Panc1 (cell line): ENCODE results near the gene NCKAP5. TPM values are rescaled to one million over a fixed set of nuclear protein-coding genes. Genes with fewer than 3 reads are reported as not detected.

Experiments
- ATAC-seq: fragments of 200-7000 bp; cut with Tn5 transposase; 2 replicates; pipeline ENCODE4 v1.9.1; 2020; ENCODE audit warnings: mild to moderate bottlenecking, moderate library complexity
- BruUV-seq: library from RNA; stranded (reverse); fragments of 400-500 nt; replicated peaks from 2 replicates; lab custom pipeline; 2021; lab: Mats Ljungman, UMichigan
- CTCF ChIA-PET: fragments of 300-600 bp; sonication (Branson Sonifier 250); formaldehyde crosslinking; loops from one replicate; lab custom pipeline; 2022; ENCODE audit warnings: antibody characterized with exemption; lab: Charles Lee
- POLR2A ChIA-PET: fragments of 300-600 bp; sonication (Branson Sonifier 250); formaldehyde crosslinking; loops from one replicate; lab custom pipeline; 2022; ENCODE audit warnings: antibody characterized with exemption; lab: Charles Lee
- DNase-seq: peaks from one replicate; pipeline ENCODE4 v3.0.0-alpha.2; 2010; ENCODE audit warnings: low read depth, low spot score
- H3K27ac ChIP-seq: 2 replicates; pipeline ENCODE4 v1.5.1; 2011; ENCODE audit warnings: mild to moderate bottlenecking, low read length, inconsistent platforms
- H3K27me3 ChIP-seq: fragments of 200-500 bp; sonication (Bioruptor generic); 2 replicates; pipeline ENCODE4 v1.6.0; 2014; ENCODE audit warnings: low read length, inconsistent platforms; ENCODE audit not compliant: control insufficient read depth, insufficient read depth
- H3K36me3 ChIP-seq: fragments of 200-500 bp; sonication (Bioruptor generic); 2 replicates; pipeline ENCODE4 v1.5.1; 2014; ENCODE audit warnings: inconsistent platforms, mild to moderate bottlenecking, low read length, moderate library complexity; ENCODE audit not compliant: control insufficient read depth, insufficient read depth
- H3K4me1 ChIP-seq: 2 replicates; pipeline ENCODE4 v1.5.1; 2011; ENCODE audit warnings: inconsistent platforms, mild to moderate bottlenecking, low read length, moderate library complexity; ENCODE audit not compliant: control insufficient read depth, insufficient read depth
- H3K4me3 ChIP-seq, 2 experiments: 2 replicates each; pipeline ENCODE4 v1.5.1; 2011 to 2012; ENCODE audit warnings: low read depth in 2 of 2, low read length in 2 of 2, mild to moderate bottlenecking in 2 of 2, inconsistent platforms in 1 of 2, moderate library complexity in 1 of 2
- H3K9me3 ChIP-seq: fragments of 200-500 bp; sonication (Bioruptor generic); 2 replicates; pipeline ENCODE4 v1.5.1; 2014; ENCODE audit warnings: low read depth, mild to moderate bottlenecking, inconsistent platforms, low read length, moderate library complexity; ENCODE audit not compliant: control insufficient read depth, insufficient read depth
- CTCF ChIP-seq: fragments of 450-650 bp; IDR thresholded peaks from 2 replicates; pipeline ENCODE4 v1.5.1; 2017; ENCODE audit warnings: mild to moderate bottlenecking
- POLR2AphosphoS5 ChIP-seq: IDR thresholded peaks from 2 replicates; pipeline ENCODE4 v1.6.1; 2012; ENCODE audit warnings: mild to moderate bottlenecking, low read depth, low read length, moderate library complexity
- SIN3A ChIP-seq: IDR thresholded peaks from 2 replicates; pipeline ENCODE4 v1.6.1; 2012; ENCODE audit warnings: low read depth, mild to moderate bottlenecking, low read length, moderate library complexity, borderline replicate concordance; ENCODE audit not compliant: insufficient read depth
- TCF7L2 ChIP-seq: IDR thresholded peaks from 2 replicates; pipeline ENCODE4 v1.6.1; 2011; ENCODE audit warnings: mild to moderate bottlenecking, low read depth, low read length, inconsistent platforms
- in situ Hi-C: cut with HindIII; loops from 2 replicates; pipeline ENCODE4 v1.10.0; 2016; ENCODE audit warnings: low sequenced_read_pairs, low pct_unique_long_range_greater_than_20kb
- intact Hi-C: fragments of 100-400 bp; cut with micrococcal nuclease; formaldehyde crosslinking; loops from one replicate; pipeline ENCODE4 v1.10.0; 2022; ENCODE audit not compliant: unreplicated experiment
- total RNA-seq: library from RNA; stranded (reverse); gene quantifications from one replicate; pipeline ENCODE4 v1.2.1, GENCODE V29; 2021; ENCODE audit not compliant: unreplicated experiment
- TF ChIP-seq, protein P1 (sequence below), 2 experiments: IDR thresholded peaks; 2 replicates each; pipeline ENCODE4 v1.6.1; 2011 to 2012; ENCODE audit warnings: low read depth in 2 of 2, control low read depth in 1 of 2, low read length in 1 of 2, mild to moderate bottlenecking in 1 of 2, moderate library complexity in 1 of 2; ENCODE audit not compliant: insufficient read depth in 1 of 2

Gene NCKAP5
- total RNA-seq, 1 experiment from 2014 or later, result 0.10 TPM

DNA sequence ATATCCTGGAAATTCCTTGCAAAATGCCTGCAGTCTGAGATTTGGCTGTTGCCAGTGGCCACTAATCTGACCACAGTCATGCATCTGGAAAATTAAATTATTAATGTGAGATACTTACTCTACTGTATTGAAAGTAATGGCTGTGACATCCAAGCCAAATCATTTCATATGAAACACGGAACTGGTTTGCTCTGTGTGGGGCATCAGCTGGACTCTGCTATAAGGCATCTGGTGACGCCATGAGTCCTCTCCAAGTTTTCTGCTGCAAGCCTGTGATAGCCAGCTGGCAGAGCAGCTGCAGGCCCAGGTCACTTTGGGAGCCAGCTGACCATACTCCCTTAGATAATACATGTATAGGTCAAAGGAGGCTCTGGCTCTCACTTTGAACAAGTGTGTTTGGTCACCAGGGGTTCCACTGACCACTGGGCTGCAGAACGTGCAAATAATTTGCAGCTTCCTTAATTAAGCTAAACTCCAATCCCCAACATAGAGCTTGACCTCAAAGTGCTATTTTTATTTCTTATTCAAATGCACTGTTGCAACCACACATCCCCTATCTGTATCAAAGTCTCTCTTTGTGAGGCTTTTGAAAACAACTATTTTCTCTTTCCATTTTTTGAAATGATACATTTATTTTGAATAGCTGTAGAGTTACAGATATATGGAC, 152.9 kb downstream of the NCKAP5 start:
- ATAC-seq, result no peak
- CTCF ChIA-PET, result no interaction called here
- no peaks in the 10 kb centered on the region for H3K4me1 ChIP-seq

DNA sequence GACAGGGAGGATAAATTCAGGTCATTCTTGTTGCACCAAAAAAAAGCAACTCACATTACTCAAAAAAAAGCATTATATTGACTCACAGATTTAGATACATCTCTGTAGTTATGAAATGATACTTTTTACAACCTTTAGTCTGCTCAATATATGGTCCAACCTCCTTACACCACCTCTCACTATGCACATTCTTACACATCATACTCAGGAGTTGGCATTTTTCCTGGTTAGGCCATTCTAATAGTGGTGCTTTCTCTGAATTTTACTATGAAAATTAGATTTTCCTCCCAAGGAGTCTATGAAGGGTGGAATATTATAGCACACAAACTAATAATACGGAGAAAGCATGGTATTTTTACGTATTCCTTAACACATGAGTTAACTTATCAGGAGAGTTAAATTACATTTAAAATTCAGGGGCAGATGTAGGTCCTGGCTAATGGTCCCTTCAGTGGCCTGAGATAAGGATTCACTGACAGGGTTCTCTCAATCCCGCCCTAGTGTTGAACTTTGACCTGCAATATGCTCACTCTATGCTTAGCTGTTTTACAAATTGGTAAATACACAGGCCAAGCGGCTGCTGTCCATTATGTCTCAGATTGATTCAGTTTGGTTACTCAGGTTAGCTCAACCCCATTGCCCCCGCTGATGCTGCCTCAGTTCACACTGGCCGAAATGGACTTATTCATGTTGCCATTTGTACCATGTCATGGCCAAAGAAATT, 153.6 kb downstream of the NCKAP5 start:
- Histone ChIP-seq H3K9me3 (no peaks in the 10 kb centered on the region), H3K4me3 (no peak overlapping the region), H3K27me3 (no peaks in the 10 kb centered on the region), H3K27ac (no peak overlapping the region), H3K4me1 (no peaks in the 10 kb centered on the region), H3K36me3 (no peaks in the 10 kb centered on the region)
- POLR2A ChIA-PET, result no interaction called here
- CTCF ChIA-PET, result no interaction called here
- DNase-seq, result no peak
- in situ Hi-C loops (no loop called here), intact Hi-C loops (no loop called here)
- no TSS peak for BruUV-seq
- TF ChIP-seq CTCF, result no peak
- ATAC-seq, result no peak

More for the DNA sequence above, 152.9 kb downstream of the NCKAP5 start:
- Histone ChIP-seq H3K27me3 (no peaks in the 10 kb centered on the region), H3K36me3 (no peaks in the 10 kb centered on the region), H3K4me3 (no peak overlapping the region), H3K9me3 (no peaks in the 10 kb centered on the region), H3K27ac (no peak overlapping the region)
- no peak for DNase-seq
- BruUV-seq, result no TSS peak
- in situ Hi-C loops (no loop called here), intact Hi-C loops (no loop called here)
- no peak for TF ChIP-seq CTCF
- no peak for TF ChIP-seq TCF7L2
- TF ChIP-seq SIN3A, result no peak
- no peak for TF ChIP-seq POLR2AphosphoS5
- TF ChIP-seq, protein P1, sequence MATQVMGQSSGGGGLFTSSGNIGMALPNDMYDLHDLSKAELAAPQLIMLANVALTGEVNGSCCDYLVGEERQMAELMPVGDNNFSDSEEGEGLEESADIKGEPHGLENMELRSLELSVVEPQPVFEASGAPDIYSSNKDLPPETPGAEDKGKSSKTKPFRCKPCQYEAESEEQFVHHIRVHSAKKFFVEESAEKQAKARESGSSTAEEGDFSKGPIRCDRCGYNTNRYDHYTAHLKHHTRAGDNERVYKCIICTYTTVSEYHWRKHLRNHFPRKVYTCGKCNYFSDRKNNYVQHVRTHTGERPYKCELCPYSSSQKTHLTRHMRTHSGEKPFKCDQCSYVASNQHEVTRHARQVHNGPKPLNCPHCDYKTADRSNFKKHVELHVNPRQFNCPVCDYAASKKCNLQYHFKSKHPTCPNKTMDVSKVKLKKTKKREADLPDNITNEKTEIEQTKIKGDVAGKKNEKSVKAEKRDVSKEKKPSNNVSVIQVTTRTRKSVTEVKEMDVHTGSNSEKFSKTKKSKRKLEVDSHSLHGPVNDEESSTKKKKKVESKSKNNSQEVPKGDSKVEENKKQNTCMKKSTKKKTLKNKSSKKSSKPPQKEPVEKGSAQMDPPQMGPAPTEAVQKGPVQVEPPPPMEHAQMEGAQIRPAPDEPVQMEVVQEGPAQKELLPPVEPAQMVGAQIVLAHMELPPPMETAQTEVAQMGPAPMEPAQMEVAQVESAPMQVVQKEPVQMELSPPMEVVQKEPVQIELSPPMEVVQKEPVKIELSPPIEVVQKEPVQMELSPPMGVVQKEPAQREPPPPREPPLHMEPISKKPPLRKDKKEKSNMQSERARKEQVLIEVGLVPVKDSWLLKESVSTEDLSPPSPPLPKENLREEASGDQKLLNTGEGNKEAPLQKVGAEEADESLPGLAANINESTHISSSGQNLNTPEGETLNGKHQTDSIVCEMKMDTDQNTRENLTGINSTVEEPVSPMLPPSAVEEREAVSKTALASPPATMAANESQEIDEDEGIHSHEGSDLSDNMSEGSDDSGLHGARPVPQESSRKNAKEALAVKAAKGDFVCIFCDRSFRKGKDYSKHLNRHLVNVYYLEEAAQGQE (IDR thresholded peaks at IDR 0.05; ENCODE audit: insufficient read depth in 1 of 2, low read depth in 2 of 2, low read length in 1 of 2), result no peak
- POLR2A ChIA-PET, result no interaction called here
